Activated T-cell treated with anti-CD3 and anti-CD28 coated beads, Interleukin-2, amount 50 U/mL, for 72 hours (primary cell): Measurements from ENCODE around the gene GADD45A. TPM values are rescaled to one million over a fixed set of nuclear protein-coding genes. Genes with fewer than 3 reads are reported as not detected.

ENCODE experiments used
- ATAC-seq, 2 donors: fragments of 150-1000 bp; cut with Tn5 transposase; replicated peaks in 1 of 2; 2 replicates each; pipeline ENCODE4 v1.10.0; 2021; ENCODE audit warnings: moderate library complexity in 2 of 2, mild to moderate bottlenecking in 1 of 2
- DNase-seq, 2 donors: peaks; one replicate each; pipeline ENCODE4 v3.0.0; 2021 to 2022; ENCODE audit warnings: mixed read lengths in 1 of 2
- H3K27ac Mint-ChIP-seq: one replicate; pipeline ENCODE4 v1.8.0; 2022; ENCODE audit warnings: mild to moderate bottlenecking, moderate library complexity, mixed read lengths
- H3K27me3 Mint-ChIP-seq: one replicate; pipeline ENCODE4 v1.8.0; 2022; ENCODE audit warnings: low read depth, mixed read lengths
- H3K36me3 Mint-ChIP-seq, 2 donors: one replicate each; pipeline ENCODE4 v1.8.0; 2022; ENCODE audit warnings: mixed read lengths in 2 of 2, mild to moderate bottlenecking in 1 of 2; ENCODE audit not compliant: insufficient read depth in 2 of 2
- H3K4me1 Mint-ChIP-seq: one replicate; pipeline ENCODE4 v1.8.0; 2022; ENCODE audit warnings: low read depth, mixed read lengths
- H3K4me3 Mint-ChIP-seq, 2 donors: one replicate each; pipeline ENCODE4 v1.8.0; 2022; ENCODE audit warnings: mild to moderate bottlenecking in 2 of 2, mixed read lengths in 2 of 2, moderate library complexity in 2 of 2
- H3K9me3 Mint-ChIP-seq, 2 donors: one replicate each; pipeline ENCODE4 v1.8.0; 2022; ENCODE audit warnings: mixed read lengths in 2 of 2
- total RNA-seq, 2 donors: library from RNA; stranded (reverse); gene quantifications; one replicate each; pipeline ENCODE4 v1.2.3, GENCODE V29; 2022

Gene GADD45A
- total RNA-seq, 2 donors from 2014 or later, result 113 to 135 TPM

DNA sequence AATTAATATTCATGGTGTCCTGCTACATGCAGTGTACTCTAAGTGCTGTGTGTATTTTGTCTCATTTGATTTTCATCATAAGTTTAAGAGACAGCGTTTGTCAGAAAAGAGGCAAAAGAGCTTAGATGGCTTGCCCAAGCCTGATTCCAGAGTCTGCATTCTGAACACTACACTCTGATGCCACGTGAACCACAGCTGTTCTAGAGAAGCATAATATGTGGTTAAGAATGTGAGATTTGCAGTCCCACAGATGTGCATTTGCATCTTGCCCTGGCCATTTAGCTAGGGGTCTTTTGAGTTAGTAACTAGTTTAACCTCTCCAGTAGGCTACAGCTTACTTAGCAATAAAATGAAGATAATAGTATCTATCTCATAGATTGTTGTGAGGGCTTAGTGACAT lies 9.2 kb upstream of the GADD45A start:
- H3K9me3 Mint-ChIP-seq, result peaks cover 0 to 2% of the 10 kb centered on the region in 2 donors
- ATAC-seq (peak in 1 of 2 donors; percentile 43), DNase-seq (no peak)
- H3K36me3 Mint-ChIP-seq, result no peaks in the 10 kb centered on the region
- H3K4me3 Mint-ChIP-seq, result no peak overlapping the region
- H3K4me1 Mint-ChIP-seq, result peaks cover 19% of the 10 kb centered on the region
- H3K27me3 Mint-ChIP-seq, result peaks cover 16% of the 10 kb centered on the region
- H3K27ac Mint-ChIP-seq, result no peak overlapping the region

GRCh38 chr1:67676287-67676686 lies 8.7 kb upstream of the GADD45A start:
- Mint-ChIP-seq H3K4me1 (peaks cover 19% of the 10 kb centered on the region), H3K27me3 (peaks cover 12% of the 10 kb centered on the region), H3K27ac (no peak overlapping the region), H3K9me3 (peaks cover 0 to 2% of the 10 kb centered on the region in 2 donors), H3K36me3 (no peaks in the 10 kb centered on the region), H3K4me3 (no peak overlapping the region)
- no peak for DNase-seq
- ATAC-seq, result no peak

GRCh38 chr1:67676946-67677345 lies 8.1 kb upstream of the GADD45A start:
- ATAC-seq, result no peak
- H3K27ac Mint-ChIP-seq, result no peak overlapping the region
- DNase-seq, result no peak

DNA sequence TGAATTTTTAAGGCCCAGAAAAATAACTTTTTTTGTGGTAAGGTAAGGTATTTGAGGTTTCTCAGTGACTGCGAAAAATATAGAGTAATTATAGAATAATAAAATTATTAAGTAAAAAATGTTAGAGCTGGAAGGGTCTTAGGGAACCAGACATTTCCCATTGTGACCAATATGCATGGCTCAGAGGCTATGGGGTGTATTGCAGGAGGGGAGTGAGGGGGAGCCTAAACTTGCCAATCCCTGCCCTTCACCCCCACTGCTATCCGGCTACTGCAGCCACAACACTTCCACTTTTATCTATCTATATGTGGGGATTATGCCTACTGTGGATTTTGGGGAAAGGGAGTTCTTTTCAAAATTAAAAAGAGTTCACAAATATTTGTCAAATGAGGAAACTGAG lies 7.6 kb upstream of the GADD45A start:
- no peak for DNase-seq
- peaks cover 19% of the 10 kb centered on the region for H3K4me1 Mint-ChIP-seq
- no peak overlapping the region for H3K4me3 Mint-ChIP-seq
- no peak overlapping the region for H3K27ac Mint-ChIP-seq
- ATAC-seq, result no peak
- H3K36me3 Mint-ChIP-seq, result no peaks in the 10 kb centered on the region
- peaks cover 2% of the 10 kb centered on the region for H3K27me3 Mint-ChIP-seq
- peaks cover 0 to 2% of the 10 kb centered on the region in 2 donors for H3K9me3 Mint-ChIP-seq

More at GRCh38 chr1:67676946-67677345, 8.1 kb upstream of the GADD45A start:
- Mint-ChIP-seq H3K4me1 (peaks cover 19% of the 10 kb centered on the region), H3K27me3 (peaks cover 6% of the 10 kb centered on the region), H3K36me3 (no peaks in the 10 kb centered on the region), H3K9me3 (peaks cover 0 to 2% of the 10 kb centered on the region in 2 donors), H3K4me3 (no peak overlapping the region)

- ATAC-seq, result no peak
- Mint-ChIP-seq H3K9me3 (peaks cover 0 to 2% of the 10 kb centered on the region in 2 donors), H3K27ac (no peak overlapping the region), H3K4me3 (no peak overlapping the region), H3K4me1 (peaks cover 24% of the 10 kb centered on the region), H3K36me3 (no peaks in the 10 kb centered on the region), H3K27me3 (no peaks in the 10 kb centered on the region)
- no peak for DNase-seq
Observed at GRCh38 chr1:67677930-67678329, 7.1 kb upstream of the GADD45A start.

- H3K36me3 Mint-ChIP-seq, result no peaks in the 10 kb centered on the region
- H3K9me3 Mint-ChIP-seq, result peaks cover 0 to 2% of the 10 kb centered on the region in 2 donors
- no peak for ATAC-seq
- no peak overlapping the region for H3K27ac Mint-ChIP-seq
- H3K4me1 Mint-ChIP-seq, result peaks cover 33% of the 10 kb centered on the region
- no peak overlapping the region for H3K4me3 Mint-ChIP-seq
- H3K27me3 Mint-ChIP-seq, result no peaks in the 10 kb centered on the region
- DNase-seq, result no peak
Observed at GRCh38 chr1:67679691-67680090, 5.3 kb upstream of the GADD45A start.

DNA sequence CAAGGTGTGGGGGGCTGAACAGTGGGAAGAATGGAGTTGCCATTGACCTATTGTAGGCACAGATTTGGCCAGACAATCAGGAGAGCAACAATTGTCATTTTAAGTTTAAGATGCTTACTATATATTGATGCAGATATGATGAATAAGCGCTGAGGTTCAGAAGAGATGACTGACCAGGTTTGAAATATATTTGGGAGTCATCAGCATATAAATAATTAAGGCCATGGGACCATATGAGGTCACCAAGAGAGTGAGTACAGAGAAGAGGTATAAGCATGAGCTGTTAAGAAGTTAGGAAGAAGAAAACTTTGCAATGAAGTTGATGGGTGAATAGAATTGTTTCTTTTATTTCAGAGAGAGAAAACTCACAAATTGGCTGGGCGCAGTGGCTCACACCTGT lies 4.5 kb upstream of the GADD45A start:
- ATAC-seq, result no peak
- Mint-ChIP-seq H3K9me3 (peaks cover 0 to 2% of the 10 kb centered on the region in 2 donors), H3K27ac (peak overlapping the region; percentile 21), H3K4me1 (peaks cover 28% of the 10 kb centered on the region), H3K36me3 (peaks cover 2% of the 10 kb centered on the region in 2 donors), H3K4me3 (no peak overlapping the region), H3K27me3 (no peaks in the 10 kb centered on the region)
- no peak for DNase-seq

GRCh38 chr1:67682659-67683197 lies 2.3 kb upstream of the GADD45A start:
- DNase-seq (no peak), ATAC-seq (no peak)
- Mint-ChIP-seq H3K27ac (peak overlapping the region; percentile 25), H3K36me3 (peaks cover 11 to 12% of the 10 kb centered on the region in 2 donors), H3K9me3 (peaks cover 0 to 2% of the 10 kb centered on the region in 2 donors), H3K4me1 (peaks cover 36% of the 10 kb centered on the region), H3K4me3 (peak overlapping the region in 1 of 2 donors; percentile 75), H3K27me3 (no peaks in the 10 kb centered on the region)

DNA sequence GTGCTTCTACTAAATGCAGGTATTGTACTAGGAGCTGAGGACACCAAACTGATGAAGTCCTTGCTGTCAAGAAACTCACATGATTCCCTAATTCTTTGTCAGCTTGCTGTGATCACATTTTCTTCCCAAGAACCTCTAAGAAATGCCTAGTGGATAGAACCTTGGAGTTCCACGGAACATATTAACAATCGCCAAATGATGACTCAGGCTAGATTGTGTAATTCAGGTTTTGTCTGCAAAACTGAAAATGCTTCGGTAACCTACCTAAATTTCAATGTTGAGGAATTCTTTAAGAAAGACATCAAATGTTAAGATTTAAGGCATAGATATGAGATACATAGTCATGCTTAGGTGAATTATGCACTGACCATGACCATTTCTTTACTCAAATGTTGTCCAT lies 1.7 kb upstream of the GADD45A start:
- ATAC-seq, result no peak
- Mint-ChIP-seq H3K27ac (peak overlapping the region; percentile 85), H3K4me3 (peak overlapping the region; percentile 75 to 95), H3K9me3 (peaks cover 0 to 2% of the 10 kb centered on the region in 2 donors), H3K4me1 (peaks cover 39% of the 10 kb centered on the region), H3K27me3 (no peaks in the 10 kb centered on the region), H3K36me3 (peaks cover 13 to 15% of the 10 kb centered on the region in 2 donors)
- no peak for DNase-seq

GRCh38 chr1:67683766-67684525 lies 1.1 kb upstream of the GADD45A start:
- Mint-ChIP-seq H3K27me3 (no peaks in the 10 kb centered on the region), H3K36me3 (peaks cover 16 to 18% of the 10 kb centered on the region in 2 donors), H3K27ac (peak overlapping the region; percentile 85), H3K4me1 (peaks cover 44% of the 10 kb centered on the region), H3K4me3 (peak overlapping the region; percentile 75 to 95), H3K9me3 (peaks cover 0 to 2% of the 10 kb centered on the region in 2 donors)
- DNase-seq (peak; percentile 64 to 65), ATAC-seq (peak; percentile 38 to 39)

DNA sequence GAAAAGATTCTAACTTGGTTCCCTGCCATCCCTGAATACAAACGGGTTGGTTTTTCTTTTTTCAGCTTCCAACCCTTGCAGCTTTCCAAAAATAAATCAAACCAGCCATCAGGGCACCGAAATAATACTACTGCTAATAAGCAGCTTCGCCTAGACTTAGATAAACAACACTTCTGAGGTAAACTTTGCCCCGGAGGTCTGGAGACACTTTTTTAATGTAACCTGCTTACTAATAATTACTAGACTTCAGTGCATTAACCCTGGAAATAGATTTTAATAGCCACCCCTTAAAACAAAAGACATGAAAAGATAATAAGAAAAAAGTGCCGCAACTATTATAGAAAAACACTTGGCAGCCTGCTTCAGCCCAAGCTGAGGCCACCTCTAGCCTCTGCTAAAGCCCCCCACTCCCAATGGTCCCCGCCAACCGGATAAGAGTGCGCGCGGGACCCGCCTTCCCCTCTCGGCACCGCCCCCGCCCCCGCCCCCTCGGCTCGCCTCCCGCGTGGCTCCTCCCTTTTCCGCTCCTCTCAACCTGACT lies 405 bp upstream of the GADD45A start:
- no peaks in the 10 kb centered on the region for H3K27me3 Mint-ChIP-seq
- H3K36me3 Mint-ChIP-seq, result peaks cover 16 to 18% of the 10 kb centered on the region in 2 donors
- H3K4me3 Mint-ChIP-seq, result peak overlapping the region; percentile 75 to 95
- peak overlapping the region; percentile 85 for H3K27ac Mint-ChIP-seq
- ATAC-seq (no peak), DNase-seq (no peak)
- H3K9me3 Mint-ChIP-seq, result peaks cover 0 to 2% of the 10 kb centered on the region in 2 donors
- H3K4me1 Mint-ChIP-seq, result peaks cover 44% of the 10 kb centered on the region

DNA sequence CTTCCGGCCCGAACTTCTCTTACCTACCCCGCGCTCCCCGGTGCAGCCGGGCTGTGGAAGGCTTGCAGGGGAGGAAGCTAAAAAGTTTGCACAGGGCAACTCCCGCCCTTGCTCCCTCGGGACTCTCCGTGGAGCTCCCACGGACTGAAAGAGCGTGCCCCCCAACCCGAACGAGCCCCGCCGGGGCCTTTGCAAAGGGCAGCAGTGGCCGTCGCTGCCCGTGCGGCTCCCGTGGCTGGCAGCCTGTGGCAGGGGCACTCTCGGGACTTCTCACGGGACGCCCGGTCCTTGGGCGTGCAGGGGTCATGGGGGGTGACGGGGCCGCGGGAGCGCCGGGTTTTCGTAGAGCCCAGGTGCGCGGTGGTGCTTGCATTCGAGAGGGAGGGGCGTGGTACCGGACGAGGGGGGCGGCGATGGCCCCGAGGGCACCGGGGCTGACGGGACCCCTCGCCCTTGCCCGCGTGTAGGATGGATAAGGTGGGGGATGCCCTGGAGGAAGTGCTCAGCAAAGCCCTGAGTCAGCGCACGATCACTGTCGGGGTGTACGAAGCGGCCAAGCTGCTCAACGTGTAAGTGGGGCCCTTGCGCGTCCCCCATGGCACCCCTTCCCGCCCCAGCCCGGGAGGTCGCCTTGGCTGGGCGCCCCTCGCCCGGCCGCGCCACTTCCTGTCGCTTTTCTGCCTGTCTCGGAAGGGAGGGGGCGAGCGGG lies 711 bp downstream of the GADD45A start:
- Mint-ChIP-seq H3K27me3 (no peaks in the 10 kb centered on the region), H3K27ac (peak overlapping the region; percentile 58), H3K4me3 (peak overlapping the region; percentile 75 to 95), H3K4me1 (peaks cover 44% of the 10 kb centered on the region), H3K9me3 (no peaks in the 10 kb centered on the region), H3K36me3 (peaks cover 16 to 18% of the 10 kb centered on the region in 2 donors)
- DNase-seq (peak; percentile 71 to 72), ATAC-seq (peak; percentile 7 to 16)
